Measurements from ENCODE around the gene NPAS3. TPM values are rescaled to one million over a fixed set of nuclear protein-coding genes. Genes with fewer than 3 reads are reported as not detected.

Gene NPAS3
- total RNA-seq, 1 donor from 2014 or later, result 1.6 TPM

DNA sequence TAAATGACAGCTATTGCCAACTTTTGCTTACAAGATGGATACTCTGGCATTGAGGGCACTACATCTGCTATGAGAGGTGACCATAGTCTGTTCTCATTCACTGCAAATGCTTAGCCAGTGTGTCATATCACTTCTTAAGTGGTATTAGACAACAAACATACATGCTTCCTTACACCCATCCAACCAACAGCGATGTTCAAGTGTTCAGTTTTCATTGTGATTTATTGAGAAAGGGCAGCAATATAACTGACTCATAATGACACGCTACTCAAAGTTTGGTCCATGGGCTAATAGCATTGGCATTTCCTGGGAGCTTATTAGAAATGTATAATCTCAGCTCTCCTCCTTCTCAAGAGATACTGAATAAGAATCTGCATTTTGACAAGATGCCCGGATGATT lies 181.7 kb downstream of the NPAS3 start:
- no peaks in the 10 kb centered on the region for H3K36me3 Mint-ChIP-seq (ENCODE audit: low read depth, unreplicated experiment)
- H3K27me3 Mint-ChIP-seq (ENCODE audit: unreplicated experiment), result no peaks in the 10 kb centered on the region
- H3K27ac Mint-ChIP-seq (ENCODE audit: unreplicated experiment), result no peak overlapping the region
- H3K4me1 Mint-ChIP-seq (ENCODE audit: unreplicated experiment), result no peaks in the 10 kb centered on the region
- no peaks in the 10 kb centered on the region for H3K9me3 Mint-ChIP-seq (ENCODE audit: unreplicated experiment)
- TF ChIP-seq, protein P1, sequence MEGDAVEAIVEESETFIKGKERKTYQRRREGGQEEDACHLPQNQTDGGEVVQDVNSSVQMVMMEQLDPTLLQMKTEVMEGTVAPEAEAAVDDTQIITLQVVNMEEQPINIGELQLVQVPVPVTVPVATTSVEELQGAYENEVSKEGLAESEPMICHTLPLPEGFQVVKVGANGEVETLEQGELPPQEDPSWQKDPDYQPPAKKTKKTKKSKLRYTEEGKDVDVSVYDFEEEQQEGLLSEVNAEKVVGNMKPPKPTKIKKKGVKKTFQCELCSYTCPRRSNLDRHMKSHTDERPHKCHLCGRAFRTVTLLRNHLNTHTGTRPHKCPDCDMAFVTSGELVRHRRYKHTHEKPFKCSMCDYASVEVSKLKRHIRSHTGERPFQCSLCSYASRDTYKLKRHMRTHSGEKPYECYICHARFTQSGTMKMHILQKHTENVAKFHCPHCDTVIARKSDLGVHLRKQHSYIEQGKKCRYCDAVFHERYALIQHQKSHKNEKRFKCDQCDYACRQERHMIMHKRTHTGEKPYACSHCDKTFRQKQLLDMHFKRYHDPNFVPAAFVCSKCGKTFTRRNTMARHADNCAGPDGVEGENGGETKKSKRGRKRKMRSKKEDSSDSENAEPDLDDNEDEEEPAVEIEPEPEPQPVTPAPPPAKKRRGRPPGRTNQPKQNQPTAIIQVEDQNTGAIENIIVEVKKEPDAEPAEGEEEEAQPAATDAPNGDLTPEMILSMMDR (IDR thresholded peaks at IDR 0.05; ENCODE audit: unreplicated experiment), result no peak
- no peak overlapping the region for H3K4me3 Mint-ChIP-seq (ENCODE audit: unreplicated experiment)
- DNase-seq (ENCODE audit: low spot score), result no peak

DNA sequence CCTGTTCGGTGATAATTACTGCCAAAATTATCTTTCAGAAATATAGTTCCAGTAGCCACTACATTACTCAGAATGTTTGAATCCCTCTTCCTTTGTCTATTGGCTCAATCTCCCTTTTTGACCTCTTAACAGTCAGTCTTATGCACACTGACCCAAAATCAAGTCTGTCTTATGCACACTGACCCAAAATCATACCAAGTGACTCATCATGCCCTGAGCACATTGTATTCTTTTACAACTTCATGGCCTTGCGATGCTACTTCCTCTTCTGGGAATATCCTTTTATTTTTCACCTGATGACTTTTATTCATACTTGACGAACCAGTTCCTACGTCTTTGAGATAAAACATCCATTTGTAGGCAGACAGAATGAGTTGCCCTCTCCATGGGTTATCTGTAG lies 182.3 kb downstream of the NPAS3 start:
- DNase-seq (ENCODE audit: low spot score), result no peak
- no peaks in the 10 kb centered on the region for H3K4me1 Mint-ChIP-seq (ENCODE audit: unreplicated experiment)
- H3K27me3 Mint-ChIP-seq (ENCODE audit: unreplicated experiment), result no peaks in the 10 kb centered on the region
- H3K27ac Mint-ChIP-seq (ENCODE audit: unreplicated experiment), result no peak overlapping the region
- H3K9me3 Mint-ChIP-seq (ENCODE audit: unreplicated experiment), result no peaks in the 10 kb centered on the region
- no peaks in the 10 kb centered on the region for H3K36me3 Mint-ChIP-seq (ENCODE audit: low read depth, unreplicated experiment)
- no peak overlapping the region for H3K4me3 Mint-ChIP-seq (ENCODE audit: unreplicated experiment)
- TF ChIP-seq, protein P1 (IDR thresholded peaks at IDR 0.05; ENCODE audit: unreplicated experiment), result no peak

DNA sequence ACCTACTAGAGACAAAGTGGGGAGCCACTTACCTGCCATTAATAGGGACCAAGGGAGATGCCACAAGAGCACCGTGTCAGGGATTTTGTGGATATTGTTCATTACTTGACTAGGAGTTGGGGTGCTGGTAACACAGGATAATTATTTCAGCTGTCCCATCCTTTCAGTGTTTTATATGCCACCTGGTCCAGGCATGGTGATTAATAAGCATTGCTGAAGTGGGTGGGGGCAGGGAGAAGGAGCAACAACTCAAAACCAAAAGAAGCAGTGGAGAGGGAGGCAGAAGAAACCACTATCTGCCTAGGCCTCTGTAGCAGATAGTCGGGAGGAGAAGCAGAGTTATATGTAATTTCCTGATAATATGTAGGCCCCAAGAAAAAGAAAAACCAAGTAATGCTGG lies 184.6 kb downstream of the NPAS3 start:
- TF ChIP-seq, protein P1 (IDR thresholded peaks at IDR 0.05; ENCODE audit: unreplicated experiment), result no peak
- H3K27me3 Mint-ChIP-seq (ENCODE audit: unreplicated experiment), result no peaks in the 10 kb centered on the region
- no peak overlapping the region for H3K27ac Mint-ChIP-seq (ENCODE audit: unreplicated experiment)
- H3K36me3 Mint-ChIP-seq (ENCODE audit: low read depth, unreplicated experiment), result no peaks in the 10 kb centered on the region
- DNase-seq (ENCODE audit: low spot score), result no peak
- no peaks in the 10 kb centered on the region for H3K9me3 Mint-ChIP-seq (ENCODE audit: unreplicated experiment)
- H3K4me3 Mint-ChIP-seq (ENCODE audit: unreplicated experiment), result no peak overlapping the region
- peaks cover 8% of the 10 kb centered on the region for H3K4me1 Mint-ChIP-seq (ENCODE audit: unreplicated experiment)

DNA sequence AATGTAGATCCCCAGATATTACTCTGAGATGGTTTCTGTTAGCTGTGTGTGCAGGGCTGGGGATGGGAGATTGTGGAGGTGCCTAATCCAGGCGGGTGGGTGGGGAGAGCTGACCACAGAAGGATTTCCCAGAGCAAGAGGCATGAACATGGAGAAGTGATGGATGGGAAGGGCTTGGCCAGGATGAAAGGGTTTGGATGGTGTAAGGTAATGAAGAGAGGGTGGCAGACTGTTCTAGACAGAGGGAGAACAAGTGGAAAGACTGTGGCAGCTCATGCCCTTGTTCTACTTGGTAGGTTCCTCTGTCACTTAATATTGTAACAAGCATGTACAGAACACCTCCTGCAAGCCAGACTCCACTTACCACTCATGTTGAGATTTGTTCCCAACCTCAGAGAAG lies 187.8 kb downstream of the NPAS3 start:
- TF ChIP-seq, protein P1 (IDR thresholded peaks at IDR 0.05; ENCODE audit: unreplicated experiment), result no peak
- DNase-seq (ENCODE audit: low spot score), result no peak
- H3K27me3 Mint-ChIP-seq (ENCODE audit: unreplicated experiment), result no peaks in the 10 kb centered on the region
- H3K4me3 Mint-ChIP-seq (ENCODE audit: unreplicated experiment), result no peak overlapping the region
- no peaks in the 10 kb centered on the region for H3K36me3 Mint-ChIP-seq (ENCODE audit: low read depth, unreplicated experiment)
- no peaks in the 10 kb centered on the region for H3K9me3 Mint-ChIP-seq (ENCODE audit: unreplicated experiment)
- H3K27ac Mint-ChIP-seq (ENCODE audit: unreplicated experiment), result no peak overlapping the region
- peaks cover 8% of the 10 kb centered on the region for H3K4me1 Mint-ChIP-seq (ENCODE audit: unreplicated experiment)

DNA sequence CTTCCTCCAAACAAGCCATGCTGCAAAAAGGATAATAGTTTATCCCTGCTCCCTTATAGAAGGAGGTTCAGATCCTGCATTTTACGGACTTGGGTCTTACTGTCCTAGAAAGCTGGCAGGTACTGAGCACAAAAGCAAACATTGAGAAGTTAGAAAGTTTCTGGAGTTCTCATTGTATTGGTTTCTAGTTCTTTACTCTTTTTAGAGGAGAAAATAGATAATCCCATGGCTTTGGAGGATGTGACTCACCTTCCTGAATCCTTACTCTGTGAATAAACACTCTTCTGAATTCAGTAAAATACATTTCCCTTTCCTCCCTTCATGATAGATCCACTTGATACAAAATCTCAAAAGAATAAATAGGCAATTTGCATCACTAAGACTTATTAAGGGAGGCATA lies 188.9 kb downstream of the NPAS3 start:
- no peaks in the 10 kb centered on the region for H3K27me3 Mint-ChIP-seq (ENCODE audit: unreplicated experiment)
- no peak overlapping the region for H3K27ac Mint-ChIP-seq (ENCODE audit: unreplicated experiment)
- TF ChIP-seq, protein P1 (IDR thresholded peaks at IDR 0.05; ENCODE audit: unreplicated experiment), result no peak
- no peaks in the 10 kb centered on the region for H3K9me3 Mint-ChIP-seq (ENCODE audit: unreplicated experiment)
- H3K36me3 Mint-ChIP-seq (ENCODE audit: low read depth, unreplicated experiment), result no peaks in the 10 kb centered on the region
- H3K4me3 Mint-ChIP-seq (ENCODE audit: unreplicated experiment), result no peak overlapping the region
- no peak for DNase-seq (ENCODE audit: low spot score)
- peaks cover 8% of the 10 kb centered on the region for H3K4me1 Mint-ChIP-seq (ENCODE audit: unreplicated experiment)
